Measurements from ENCODE around the gene ITPRIP. TPM values are rescaled to one million over a fixed set of nuclear protein-coding genes. Genes with fewer than 3 reads are reported as not detected.

Gene ITPRIP, protein sequence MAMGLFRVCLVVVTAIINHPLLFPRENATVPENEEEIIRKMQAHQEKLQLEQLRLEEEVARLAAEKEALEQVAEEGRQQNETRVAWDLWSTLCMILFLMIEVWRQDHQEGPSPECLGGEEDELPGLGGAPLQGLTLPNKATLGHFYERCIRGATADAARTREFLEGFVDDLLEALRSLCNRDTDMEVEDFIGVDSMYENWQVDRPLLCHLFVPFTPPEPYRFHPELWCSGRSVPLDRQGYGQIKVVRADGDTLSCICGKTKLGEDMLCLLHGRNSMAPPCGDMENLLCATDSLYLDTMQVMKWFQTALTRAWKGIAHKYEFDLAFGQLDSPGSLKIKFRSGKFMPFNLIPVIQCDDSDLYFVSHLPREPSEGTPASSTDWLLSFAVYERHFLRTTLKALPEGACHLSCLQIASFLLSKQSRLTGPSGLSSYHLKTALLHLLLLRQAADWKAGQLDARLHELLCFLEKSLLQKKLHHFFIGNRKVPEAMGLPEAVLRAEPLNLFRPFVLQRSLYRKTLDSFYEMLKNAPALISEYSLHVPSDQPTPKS
- 10 to 100 TPM; 24.6 to 25.9 TPM for total RNA-seq

- H3K36me3 Mint-ChIP-seq (ENCODE audit: low read depth) = peaks cover 25% of the 10 kb centered on the region
- H3K27me3 Mint-ChIP-seq = peaks cover 8% of the 10 kb centered on the region
- peak; percentile 78 for DNase-seq
- peak within 1 kb of the TSS; percentile 95 for H3K4me3 Mint-ChIP-seq
- ChIA-PET POLR2A (interaction anchor here (0.7 to 4.5 kb wide), 22 partner anchors 8 to 217 kb away, joined by 3 to 54 read pairs (median 6); partner anchors contain the start of genes CFAP58, GSTO1, GSTO2 and SFR1), CTCF (interaction anchor here (0.5 to 6.4 kb wide), 16 partner anchors 9 to 244 kb away, joined by 3 to 66 read pairs (median 6); partner anchors contain the start of genes CFAP58 and GSTO2)
- peak within 1 kb of the TSS; percentile 99 for H3K27ac Mint-ChIP-seq
- H3K4me1 Mint-ChIP-seq = peaks cover 45% of the 10 kb centered on the region
- no peaks in the 10 kb centered on the region for H3K9me3 Mint-ChIP-seq
Measured at GRCh38 chr10:104337985-104338735, at the start of gene ITPRIP. ITPRIP (minus strand) TSS chr10:104338465; CDS start chr10:104316051, 22,414 bp downstream.

DNA sequence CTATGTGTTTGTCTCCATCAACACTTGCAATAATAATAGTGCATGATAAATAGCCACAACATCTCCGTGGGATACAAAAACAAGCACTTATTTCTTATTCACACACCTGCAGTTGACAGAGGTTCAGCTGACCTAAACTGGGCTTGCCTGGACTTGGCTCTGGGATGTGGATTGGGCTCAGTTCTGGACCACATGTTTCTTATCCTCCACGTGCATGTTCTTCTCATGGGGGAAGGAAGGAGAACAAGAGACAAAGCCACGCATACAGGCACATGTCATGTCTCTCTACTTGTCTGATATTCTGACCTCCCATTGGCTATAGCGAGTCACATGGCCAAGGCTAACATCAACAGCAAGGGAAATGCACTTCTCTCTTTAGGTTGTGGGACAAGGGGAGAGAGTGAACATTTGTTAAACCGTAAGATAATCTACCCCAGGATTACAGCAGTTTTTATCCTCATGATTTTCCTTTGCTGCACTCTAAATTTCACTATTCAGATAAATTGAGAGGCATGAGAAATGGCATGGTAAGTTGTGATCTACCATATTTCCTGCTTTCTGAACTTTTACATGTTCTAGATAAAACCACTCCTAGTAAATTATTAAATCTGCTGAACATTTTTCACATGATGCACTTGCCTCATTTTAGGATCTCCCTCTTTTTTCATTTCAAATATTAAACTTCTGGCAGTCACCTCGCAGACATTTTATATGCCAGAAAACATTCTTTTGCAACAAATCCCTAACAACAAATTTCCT, 49.0 kb upstream of the ITPRIP start:
- no peaks in the 10 kb centered on the region for H3K9me3 Mint-ChIP-seq
- H3K4me3 Mint-ChIP-seq = no peak overlapping the region
- CTCF ChIA-PET = interaction anchor here (0.7 kb wide), 1 partner anchor 96 kb away, joined by 3 read pairs; no protein-coding TSS in a partner anchor
- no peak for DNase-seq
- H3K36me3 Mint-ChIP-seq (ENCODE audit: low read depth) = no peaks in the 10 kb centered on the region
- H3K4me1 Mint-ChIP-seq = peaks cover 4% of the 10 kb centered on the region
- H3K27me3 Mint-ChIP-seq = peaks cover 52% of the 10 kb centered on the region
- H3K27ac Mint-ChIP-seq = no peak overlapping the region
- POLR2A ChIA-PET = no interaction called here

GRCh38 chr10:104380336-104380735, 42.1 kb upstream of the ITPRIP start:
- H3K27ac Mint-ChIP-seq = no peak overlapping the region
- POLR2A ChIA-PET = no interaction called here
- H3K4me1 Mint-ChIP-seq = peaks cover 10% of the 10 kb centered on the region
- H3K27me3 Mint-ChIP-seq = peaks cover 42% of the 10 kb centered on the region
- H3K9me3 Mint-ChIP-seq = no peaks in the 10 kb centered on the region
- CTCF ChIA-PET = no interaction called here
- H3K4me3 Mint-ChIP-seq = no peak overlapping the region
- no peak for DNase-seq
- no peaks in the 10 kb centered on the region for H3K36me3 Mint-ChIP-seq (ENCODE audit: low read depth)

- no peaks in the 10 kb centered on the region for H3K36me3 Mint-ChIP-seq (ENCODE audit: low read depth)
- no peak overlapping the region for H3K27ac Mint-ChIP-seq
- peaks cover 10% of the 10 kb centered on the region for H3K4me1 Mint-ChIP-seq
- CTCF ChIA-PET = interaction anchor here (0.7 to 1.1 kb wide), 2 partner anchors 102 to 1096 kb away, joined by 3 to 4 read pairs; no protein-coding TSS in a partner anchor
- POLR2A ChIA-PET = no interaction called here
- DNase-seq = no peak
- peaks cover 31% of the 10 kb centered on the region for H3K27me3 Mint-ChIP-seq
- no peak overlapping the region for H3K4me3 Mint-ChIP-seq
- no peaks in the 10 kb centered on the region for H3K9me3 Mint-ChIP-seq
Measured at GRCh38 chr10:104376784-104377300, 38.6 kb upstream of the ITPRIP start.

- H3K36me3 Mint-ChIP-seq (ENCODE audit: low read depth) = no peaks in the 10 kb centered on the region
- no peak overlapping the region for H3K4me3 Mint-ChIP-seq
- no peak overlapping the region for H3K27ac Mint-ChIP-seq
- H3K27me3 Mint-ChIP-seq = peaks cover 33% of the 10 kb centered on the region
- H3K4me1 Mint-ChIP-seq = peaks cover 9% of the 10 kb centered on the region
- ChIA-PET CTCF (interaction anchor here (2.4 kb wide), 1 partner anchor 82 kb away, joined by 6 read pairs; no protein-coding TSS in a partner anchor), POLR2A (no interaction called here)
- DNase-seq = no peak
- H3K9me3 Mint-ChIP-seq = no peaks in the 10 kb centered on the region
Measured at GRCh38 chr10:104374591-104374990, 36.3 kb upstream of the ITPRIP start.

- Mint-ChIP-seq H3K9me3 (no peaks in the 10 kb centered on the region), H3K27ac (no peak overlapping the region), H3K36me3 (ENCODE audit: low read depth) (no peaks in the 10 kb centered on the region), H3K4me3 (no peak overlapping the region), H3K27me3 (peaks cover 36% of the 10 kb centered on the region), H3K4me1 (no peaks in the 10 kb centered on the region)
- POLR2A ChIA-PET = no interaction called here
- CTCF ChIA-PET = no interaction called here
- DNase-seq = no peak
Measured at GRCh38 chr10:104371753-104372152, 33.5 kb upstream of the ITPRIP start.

GRCh38 chr10:104368381-104368780, 30.1 kb upstream of the ITPRIP start:
- no peaks in the 10 kb centered on the region for H3K4me1 Mint-ChIP-seq
- H3K36me3 Mint-ChIP-seq (ENCODE audit: low read depth) = no peaks in the 10 kb centered on the region
- peaks cover 30% of the 10 kb centered on the region for H3K27me3 Mint-ChIP-seq
- ChIA-PET POLR2A (no interaction called here), CTCF (interaction anchor here (1.1 to 1.2 kb wide), 2 partner anchors 14 to 93 kb away, joined by 3 read pairs; no protein-coding TSS in a partner anchor)
- no peak overlapping the region for H3K4me3 Mint-ChIP-seq
- H3K27ac Mint-ChIP-seq = no peak overlapping the region
- DNase-seq = no peak
- H3K9me3 Mint-ChIP-seq = no peaks in the 10 kb centered on the region

GRCh38 chr10:104367904-104368303, 29.6 kb upstream of the ITPRIP start:
- peaks cover under 1% of the 10 kb centered on the region for H3K4me1 Mint-ChIP-seq
- H3K27ac Mint-ChIP-seq = no peak overlapping the region
- H3K36me3 Mint-ChIP-seq (ENCODE audit: low read depth) = no peaks in the 10 kb centered on the region
- H3K27me3 Mint-ChIP-seq = peaks cover 33% of the 10 kb centered on the region
- ChIA-PET CTCF (interaction anchor here (1.1 to 1.2 kb wide), 2 partner anchors 15 to 93 kb away, joined by 3 read pairs; no protein-coding TSS in a partner anchor), POLR2A (no interaction called here)
- H3K9me3 Mint-ChIP-seq = no peaks in the 10 kb centered on the region
- DNase-seq = no peak
- H3K4me3 Mint-ChIP-seq = no peak overlapping the region

- CTCF ChIA-PET = interaction anchor here (0.6 to 0.8 kb wide), 2 partner anchors 21 to 68 kb away, joined by 3 to 5 read pairs; no protein-coding TSS in a partner anchor
- H3K4me3 Mint-ChIP-seq = no peak overlapping the region
- H3K27ac Mint-ChIP-seq = no peak overlapping the region
- POLR2A ChIA-PET = no interaction called here
- DNase-seq = no peak
- H3K36me3 Mint-ChIP-seq (ENCODE audit: low read depth) = no peaks in the 10 kb centered on the region
- H3K9me3 Mint-ChIP-seq = peaks cover 2% of the 10 kb centered on the region
- H3K4me1 Mint-ChIP-seq = peaks cover 7% of the 10 kb centered on the region
- peaks cover 19% of the 10 kb centered on the region for H3K27me3 Mint-ChIP-seq
Measured at GRCh38 chr10:104359811-104360210, 21.5 kb upstream of the ITPRIP start.

- ChIA-PET CTCF (interaction anchor here (0.6 to 12.2 kb wide), 21 partner anchors 12 to 460 kb away, joined by 3 to 237 read pairs (median 5); partner anchors contain the start of genes GSTO2, ITPRIP and SFR1), POLR2A (interaction anchor here (0.6 to 2.0 kb wide), 10 partner anchors 15 to 232 kb away, joined by 3 to 13 read pairs (median 6); partner anchors contain the start of genes GSTO2, ITPRIP and SFR1)
- DNase-seq = peak; percentile 96
- Mint-ChIP-seq H3K36me3 (ENCODE audit: low read depth) (no peaks in the 10 kb centered on the region), H3K4me3 (no peak within 1 kb of the TSS), H3K9me3 (no peaks in the 10 kb centered on the region), H3K4me1 (no peaks in the 10 kb centered on the region), H3K27ac (peak within 1 kb of the TSS; percentile 64), H3K27me3 (no peaks in the 10 kb centered on the region)
Measured at GRCh38 chr10:104353325-104354048, 15.2 kb upstream of the ITPRIP start, which contains the start of gene CFAP58. CFAP58 (plus strand) TSS chr10:104353833; CDS start chr10:104353898, 65 bp downstream.

GRCh38 chr10:104351919-104352318, 13.7 kb upstream of the ITPRIP start:
- no peaks in the 10 kb centered on the region for H3K27me3 Mint-ChIP-seq
- POLR2A ChIA-PET = interaction anchor here (0.7 to 3.4 kb wide), 8 partner anchors 14 to 60 kb away, joined by 3 to 37 read pairs (median 5); partner anchors contain the start of gene ITPRIP
- no peak for DNase-seq
- H3K27ac Mint-ChIP-seq = peak overlapping the region; percentile 69
- H3K9me3 Mint-ChIP-seq = no peaks in the 10 kb centered on the region
- peaks cover 3% of the 10 kb centered on the region for H3K4me1 Mint-ChIP-seq
- CTCF ChIA-PET = interaction anchor here (1.0 to 12.2 kb wide), 18 partner anchors 11 to 97 kb away, joined by 3 to 237 read pairs (median 10); partner anchors contain the start of genes GSTO1 and ITPRIP
- H3K4me3 Mint-ChIP-seq = no peak overlapping the region
- H3K36me3 Mint-ChIP-seq (ENCODE audit: low read depth) = no peaks in the 10 kb centered on the region
